Tibial artery (tissue), 4 donors: ENCODE data around the gene TK1.

Experiments
- DNase-seq, 2 donors: peaks; one replicate each; pipeline ENCODE4 v3.0.0-alpha.2; 2019
- H3K27ac ChIP-seq, 2 donors: fragments of 200-600 bp; sonication (generic) in 1 of 2; 1 replicate in 1 of 2; 2 replicates in 1 of 2; pipeline ENCODE4 v1.5.1; 2018 to 2019; ENCODE audit warnings: mild to moderate bottlenecking in 1 of 2
- H3K27me3 ChIP-seq, 2 donors: fragments of 200-600 bp; sonication (generic) in 1 of 2; one replicate each; pipeline versions ENCODE4 v1.5.1 to v1.6.0; 2016 to 2019
- H3K36me3 ChIP-seq, 3 donors: fragments of 200-600 bp; sonication (generic) in 2 of 3; one replicate each; pipeline ENCODE4 v1.5.1; 2016 to 2019; ENCODE audit warnings: mild to moderate bottlenecking in 2 of 3
- H3K4me1 ChIP-seq, 4 donors: fragments of 200-600 bp; sonication (generic) in 2 of 4; 1 replicate in 3 of 4; 2 replicates in 1 of 4; pipeline ENCODE4 v1.5.1; 2016 to 2019
- H3K4me3 ChIP-seq, 2 donors: fragments of 200-600 bp; sonication (generic) in 1 of 2; 1 replicate in 1 of 2; 2 replicates in 1 of 2; pipeline ENCODE4 v1.5.1; 2018 to 2019; ENCODE audit warnings: mild to moderate bottlenecking in 2 of 2
- H3K9me3 ChIP-seq, 3 donors: fragments of 200-600 bp; sonication (generic) in 1 of 3; one replicate each; pipeline ENCODE4 v1.5.1; 2016 to 2019
- CTCF ChIP-seq, 2 experiments: fragments of 200-600 bp in 1 of 2; fragments of 450-650 bp in 1 of 2; IDR thresholded peaks; one replicate each; pipeline ENCODE4 v1.5.1; 2017 to 2019; ENCODE audit warnings: antibody characterized with exemption in 2 of 2, mild to moderate bottlenecking in 1 of 2, moderate library complexity in 1 of 2
- intact Hi-C: fragments of 100-400 bp; cut with DNase I; formaldehyde crosslinking; loops from one replicate; pipeline ENCODE4 v1.15.0; 2023; ENCODE audit warnings: low total_unique reads

Gene TK1

DNA sequence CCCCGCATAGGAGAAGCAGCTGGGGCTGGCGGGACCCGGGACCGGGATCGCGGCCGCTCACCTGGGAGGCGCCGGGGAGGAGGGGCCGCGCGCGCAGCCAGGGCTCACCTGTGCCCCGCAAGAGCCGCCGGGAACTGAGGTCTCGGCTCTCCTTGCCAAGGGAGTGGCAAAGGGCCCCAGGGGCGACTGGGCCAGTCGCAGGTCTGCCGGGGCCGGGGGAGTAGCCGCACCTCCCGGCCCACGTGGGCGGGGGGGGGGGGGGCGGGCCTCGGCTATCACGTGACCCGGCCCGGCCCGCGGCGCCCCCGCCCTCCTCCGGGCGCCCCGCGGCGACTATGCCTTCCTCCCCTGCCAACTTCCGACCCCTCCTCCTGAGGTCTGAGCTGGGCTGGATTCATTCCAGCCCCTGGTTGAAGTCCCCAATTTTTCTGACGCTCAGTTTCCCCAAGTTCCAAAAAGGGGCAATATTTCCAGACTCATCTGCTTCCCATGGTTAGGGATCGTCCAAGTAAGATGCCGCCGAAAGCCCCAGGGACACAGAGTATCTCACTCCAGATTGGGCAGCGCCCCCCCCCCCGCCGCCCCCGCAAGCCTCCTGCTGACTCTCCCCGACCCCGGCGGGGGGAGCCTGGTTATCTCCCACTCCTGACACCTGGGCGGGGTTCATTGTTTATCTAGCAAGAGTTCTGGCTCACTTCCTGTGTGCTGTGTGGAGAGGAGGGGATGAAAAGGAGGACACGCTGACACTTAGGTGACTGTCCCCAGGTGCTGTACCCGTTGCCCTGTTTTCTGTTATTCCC is 58.1 kb downstream of the TK1 start, which contains the start of gene TMC6:
TSS of gene TMC6 (minus strand) at position 205 of the 800 bp plus-strand sequence. CDS start 1,923 bp downstream, outside the sequence.
- Histone ChIP-seq H3K4me3 (peak within 1 kb of the TSS; percentile 42 to 59), H3K9me3 (no peaks in the 10 kb centered on the region), H3K27ac (no peak within 1 kb of the TSS), H3K4me1 (peaks cover 0 to 71% (median 56%) of the 10 kb centered on the region in 4 donors), H3K27me3 (peaks cover 0 to 93% of the 10 kb centered on the region in 2 donors), H3K36me3 (peaks cover 0 to 17% (median 0%) of the 10 kb centered on the region in 3 donors)
- TF ChIP-seq CTCF (IDR thresholded peaks at IDR 0.05) = no peak
- intact Hi-C loops = no loop called here
- DNase-seq = no peak

- no peak for DNase-seq
- no peak for TF ChIP-seq CTCF (IDR thresholded peaks at IDR 0.05)
- Histone ChIP-seq H3K27me3 (peaks cover 0 to 94% of the 10 kb centered on the region in 2 donors), H3K36me3 (peaks cover 0 to 18% (median 0%) of the 10 kb centered on the region in 3 donors), H3K4me3 (peak overlapping the region; percentile 42 to 59), H3K9me3 (no peaks in the 10 kb centered on the region), H3K4me1 (peaks cover 0 to 71% (median 56%) of the 10 kb centered on the region in 4 donors), H3K27ac (no peak overlapping the region)
- intact Hi-C loops = no loop called here
Measured at GRCh38 chr17:78127888-78128550, 58.8 kb downstream of the TK1 start.

- Histone ChIP-seq H3K36me3 (peaks cover 0 to 21% (median 0%) of the 10 kb centered on the region in 3 donors), H3K4me1 (peaks cover 0 to 69% (median 54%) of the 10 kb centered on the region in 4 donors), H3K4me3 (peak overlapping the region; percentile 42 to 59), H3K27me3 (peaks cover 0 to 95% of the 10 kb centered on the region in 2 donors), H3K27ac (no peak overlapping the region), H3K9me3 (no peaks in the 10 kb centered on the region)
- no peak for TF ChIP-seq CTCF (IDR thresholded peaks at IDR 0.05)
- intact Hi-C loops = no loop called here
- DNase-seq = no peak
Measured at GRCh38 chr17:78127239-78127887, 59.5 kb downstream of the TK1 start.

DNA sequence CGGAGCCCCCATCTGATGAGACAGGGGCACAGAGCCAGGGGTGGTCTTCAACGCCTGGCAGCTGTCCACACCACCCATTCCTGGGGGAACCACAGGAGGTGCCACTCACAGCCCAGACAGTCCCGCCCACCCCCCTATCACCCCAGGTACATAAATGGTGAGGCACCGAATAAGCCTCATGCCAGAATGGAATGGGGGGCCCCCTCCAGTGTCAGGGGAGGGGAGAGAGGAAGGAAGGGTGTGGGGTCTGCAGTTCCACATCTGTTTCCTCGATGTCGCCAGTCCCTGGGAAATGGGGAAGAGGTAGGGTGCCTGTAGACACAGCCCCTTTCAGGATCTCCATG is 60.0 kb downstream of the TK1 start:
- H3K36me3 ChIP-seq = peaks cover 0 to 26% (median 4%) of the 10 kb centered on the region in 3 donors
- intact Hi-C loops = no loop called here
- TF ChIP-seq CTCF (IDR thresholded peaks at IDR 0.05) = no peak
- no peak overlapping the region for H3K27ac ChIP-seq
- peaks cover 0 to 64% (median 49%) of the 10 kb centered on the region in 4 donors for H3K4me1 ChIP-seq
- no peak overlapping the region for H3K4me3 ChIP-seq
- peaks cover 0 to 90% of the 10 kb centered on the region in 2 donors for H3K27me3 ChIP-seq
- H3K9me3 ChIP-seq = no peaks in the 10 kb centered on the region
- DNase-seq = no peak

- H3K27me3 ChIP-seq = peaks cover 0 to 84% of the 10 kb centered on the region in 2 donors
- no peak for TF ChIP-seq CTCF (IDR thresholded peaks at IDR 0.05)
- no peak overlapping the region for H3K27ac ChIP-seq
- DNase-seq = no peak
- H3K9me3 ChIP-seq = no peaks in the 10 kb centered on the region
- H3K4me3 ChIP-seq = no peak overlapping the region
- intact Hi-C loops = no loop called here
- peaks cover 0 to 57% (median 42%) of the 10 kb centered on the region in 4 donors for H3K4me1 ChIP-seq
- H3K36me3 ChIP-seq = peaks cover 0 to 31% (median 4%) of the 10 kb centered on the region in 3 donors
Measured at GRCh38 chr17:78125976-78126894, 60.6 kb downstream of the TK1 start.
